Sigmoid colon (tissue), 7 donors: Measurements from ENCODE around the gene ANO1. TPM values are rescaled to one million over a fixed set of nuclear protein-coding genes. Genes with fewer than 3 reads are reported as not detected.

Experiments
- DNase-seq: peaks from one replicate; pipeline ENCODE4 v3.0.0-alpha.2; 2019
- H3K27ac ChIP-seq, 4 donors: fragments of 200-600 bp; sonication (generic); one replicate each; pipeline ENCODE4 v1.5.1; 2016 to 2019; ENCODE audit warnings: mild to moderate bottlenecking in 1 of 4
- H3K27me3 ChIP-seq, 3 donors: fragments of 200-600 bp; sonication (generic); one replicate each; pipeline ENCODE4 v1.5.1; 2019; ENCODE audit warnings: mild to moderate bottlenecking in 1 of 3
- H3K36me3 ChIP-seq, 4 donors: fragments of 200-600 bp; sonication (generic); one replicate each; pipeline ENCODE4 v1.5.1; 2016 to 2019
- H3K4me1 ChIP-seq, 4 donors: fragments of 200-600 bp; sonication (generic); one replicate each; pipeline ENCODE4 v1.5.1; 2017 to 2019
- H3K4me3 ChIP-seq, 4 donors: fragments of 200-600 bp; sonication (generic); one replicate each; pipeline ENCODE4 v1.5.1; 2017 to 2019; ENCODE audit warnings: mild to moderate bottlenecking in 2 of 4, moderate library complexity in 1 of 4
- H3K9me3 ChIP-seq, 4 donors: fragments of 200-600 bp in 3 of 4; sonication (generic) in 3 of 4; one replicate each; pipeline versions ENCODE4 v1.5.1 to v1.6.1; 2013 to 2019
- CTCF ChIP-seq, 4 experiments: fragments of 450-650 bp in 3 of 4; fragments of 200-600 bp in 1 of 4; IDR thresholded peaks; one replicate each; pipeline ENCODE4 v1.5.1; 2016 to 2019; ENCODE audit warnings: antibody characterized with exemption in 4 of 4, mild to moderate bottlenecking in 3 of 4, moderate library complexity in 2 of 4
- EP300 ChIP-seq, 4 donors: sonication (generic); formaldehyde crosslinking; IDR thresholded peaks; one replicate each; pipeline ENCODE4 v1.6.1; 2017; ENCODE audit warnings: antibody characterized with exemption in 4 of 4
- POLR2A ChIP-seq, 2 donors: fragments of 450-650 bp; IDR thresholded peaks; one replicate each; pipeline ENCODE4 v1.6.1; 2016; ENCODE audit warnings: antibody characterized with exemption in 2 of 2, mild to moderate bottlenecking in 2 of 2, moderate library complexity in 2 of 2
- POLR2AphosphoS5 ChIP-seq, 4 donors: sonication (generic); formaldehyde crosslinking; IDR thresholded peaks; one replicate each; pipeline ENCODE4 v1.6.1; 2017; ENCODE audit warnings: antibody characterized with exemption in 4 of 4
- WGBS, 2 donors: extraction: QIAGEN DNeasy Blood & Tissue Kit; methylation state at CpG; one replicate each; pipeline ENCODE4 v1.1.7; 2013; 5-methylcytosine and 5-hydroxymethylcytosine counted together
- intact Hi-C: fragments of 100-400 bp; cut with DNase I; formaldehyde crosslinking; loops from one replicate; pipeline ENCODE4 v1.15.1; 2023
- polyA plus RNA-seq, 3 donors: library from polyadenylated mRNA; stranded (reverse); fragments of 200-250 nt; gene quantifications; one replicate each; pipeline ENCODE4 v1.2.3, GENCODE V29; 2013
- total RNA-seq, 4 donors: library from RNA; depleted of rRNA; stranded (reverse); fragments of >200 nt; gene quantifications; one replicate each; pipeline ENCODE4 v1.1.0, GENCODE V29; 2016
- donor health status: healthy with polysubstance abuse.
- donor health status: Bipolar disorder and iron deficiency.
- donor health status: healthy.

Gene ANO1
- total and polyA plus RNA-seq, 7 donors: 0.60 to 33.9 (median 17.4) TPM

- no peak for DNase-seq
- intact Hi-C loops: no loop called here
- peaks cover 0 to 7% (median 3%) of the 10 kb centered on the region in 4 donors for H3K4me1 ChIP-seq
- H3K9me3 ChIP-seq: no peaks in the 10 kb centered on the region
- no peak overlapping the region for H3K27ac ChIP-seq
- TF ChIP-seq POLR2A (IDR thresholded peaks at IDR 0.05) (no peak), EP300 (IDR thresholded peaks at IDR 0.05) (no peak), CTCF (IDR thresholded peaks at IDR 0.05) (no peak), POLR2AphosphoS5 (IDR thresholded peaks at IDR 0.05) (no peak)
- 83 to 88% methylated on average over 4 of the region's 4 CpGs for WGBS, 2 donors
- peaks cover 9 to 29% (median 16%) of the 10 kb centered on the region in 3 donors for H3K27me3 ChIP-seq
- H3K4me3 ChIP-seq: no peak overlapping the region
- H3K36me3 ChIP-seq: no peaks in the 10 kb centered on the region
Measured at GRCh38 chr11:70082829-70083228, 4.7 kb downstream of the ANO1 start.

GRCh38 chr11:70084046-70084984, 6.2 kb downstream of the ANO1 start:
- H3K36me3 ChIP-seq: no peaks in the 10 kb centered on the region
- 90 to 92% methylated on average over 15 of the region's 15 CpGs for WGBS, 2 donors
- H3K4me1 ChIP-seq: no peaks in the 10 kb centered on the region
- TF ChIP-seq POLR2AphosphoS5 (IDR thresholded peaks at IDR 0.05): no peak
- TF ChIP-seq EP300 (IDR thresholded peaks at IDR 0.05): no peak
- no peak for TF ChIP-seq CTCF (IDR thresholded peaks at IDR 0.05)
- TF ChIP-seq POLR2A (IDR thresholded peaks at IDR 0.05): no peak
- no peak overlapping the region for H3K4me3 ChIP-seq
- H3K9me3 ChIP-seq: no peaks in the 10 kb centered on the region
- DNase-seq: no peak
- no peak overlapping the region for H3K27ac ChIP-seq
- peaks cover 0 to 16% (median 4%) of the 10 kb centered on the region in 3 donors for H3K27me3 ChIP-seq
- intact Hi-C loops: no loop called here

- peaks cover 0 to 9% (median 7%) of the 10 kb centered on the region in 4 donors for H3K4me1 ChIP-seq
- no peak for TF ChIP-seq CTCF (IDR thresholded peaks at IDR 0.05)
- no peak for TF ChIP-seq POLR2A (IDR thresholded peaks at IDR 0.05)
- no peak for TF ChIP-seq POLR2AphosphoS5 (IDR thresholded peaks at IDR 0.05)
- no peak for TF ChIP-seq EP300 (IDR thresholded peaks at IDR 0.05)
- H3K4me3 ChIP-seq: no peak overlapping the region
- intact Hi-C loops: no loop called here
- H3K27ac ChIP-seq: no peak overlapping the region
- no peaks in the 10 kb centered on the region for H3K36me3 ChIP-seq
- DNase-seq: no peak
- H3K27me3 ChIP-seq: peaks cover 0 to 6% (median 0%) of the 10 kb centered on the region in 3 donors
- no peaks in the 10 kb centered on the region for H3K9me3 ChIP-seq
- WGBS, 2 donors: 84 to 85% methylated on average over 30 of the region's 30 CpGs
Measured at GRCh38 chr11:70085815-70086769, 8.0 kb downstream of the ANO1 start.

GRCh38 chr11:70087446-70088167, 9.5 kb downstream of the ANO1 start:
- Histone ChIP-seq H3K27me3 (peaks cover 0 to 6% (median 0%) of the 10 kb centered on the region in 3 donors), H3K36me3 (no peaks in the 10 kb centered on the region), H3K27ac (peak overlapping the region in 1 of 4 donors; percentile 1), H3K9me3 (no peaks in the 10 kb centered on the region), H3K4me1 (peaks cover 0 to 16% (median 12%) of the 10 kb centered on the region in 4 donors), H3K4me3 (no peak overlapping the region)
- WGBS, 2 donors: 69 to 86% methylated on average over 32 of the region's 32 CpGs
- DNase-seq: no peak
- intact Hi-C loops: no loop called here
- TF ChIP-seq EP300 (IDR thresholded peaks at IDR 0.05) (no peak), POLR2AphosphoS5 (IDR thresholded peaks at IDR 0.05) (no peak), POLR2A (IDR thresholded peaks at IDR 0.05) (no peak)
